DOHH2 (cell line): ENCODE data around the gene KIF26B.

Experiments used
- EZH2phosphoT487 ChIP-seq: fragments of 200-600 bp; sonication (generic); IDR thresholded peaks from 2 replicates; pipeline ENCODE4 v1.6.1; 2017; ENCODE audit warnings: borderline replicate concordance, mild to moderate bottlenecking, antibody characterized with exemption, low read length, moderate library complexity, mixed read lengths
- TF ChIP-seq, protein P1 (sequence below): fragments of 200-600 bp; sonication (generic); IDR thresholded peaks from one replicate; pipeline ENCODE4 v1.5.1; 2014; ENCODE audit warnings: antibody characterized with exemption, mild to moderate bottlenecking, low read depth, low read length; ENCODE audit not compliant: poor library complexity, severe bottlenecking

DNA sequence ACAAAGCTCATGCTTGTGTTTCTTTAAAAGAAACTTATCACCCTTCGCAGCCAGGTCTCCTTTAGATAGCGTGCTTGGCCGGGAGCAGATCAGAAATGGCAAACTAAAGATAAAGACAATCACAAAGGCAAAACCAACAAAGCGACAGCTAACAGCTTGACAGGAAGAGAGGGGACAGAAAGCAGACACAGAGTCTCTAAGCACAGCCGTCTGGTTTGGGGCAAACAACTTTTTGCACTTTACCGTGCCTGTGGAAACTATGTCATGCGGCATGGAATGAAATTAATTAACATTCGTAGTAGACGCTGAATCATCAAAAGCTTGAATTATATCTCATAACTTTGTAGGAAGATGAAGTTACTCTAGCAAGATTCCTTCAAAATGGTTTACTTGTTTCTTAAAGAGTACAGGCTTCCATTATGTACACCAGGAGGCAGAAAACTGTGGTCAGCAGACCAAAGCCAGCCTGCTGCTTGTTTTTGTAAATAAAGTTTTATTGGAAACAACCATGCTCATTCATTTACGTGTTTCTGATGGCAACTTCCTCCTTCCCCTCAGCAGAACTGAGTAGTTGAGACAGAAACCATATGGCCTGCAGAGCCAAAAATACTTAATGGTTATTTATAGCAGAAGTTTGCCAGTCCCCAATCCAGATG, 183.2 kb downstream of the KIF26B start:
- TF ChIP-seq, protein P1, sequence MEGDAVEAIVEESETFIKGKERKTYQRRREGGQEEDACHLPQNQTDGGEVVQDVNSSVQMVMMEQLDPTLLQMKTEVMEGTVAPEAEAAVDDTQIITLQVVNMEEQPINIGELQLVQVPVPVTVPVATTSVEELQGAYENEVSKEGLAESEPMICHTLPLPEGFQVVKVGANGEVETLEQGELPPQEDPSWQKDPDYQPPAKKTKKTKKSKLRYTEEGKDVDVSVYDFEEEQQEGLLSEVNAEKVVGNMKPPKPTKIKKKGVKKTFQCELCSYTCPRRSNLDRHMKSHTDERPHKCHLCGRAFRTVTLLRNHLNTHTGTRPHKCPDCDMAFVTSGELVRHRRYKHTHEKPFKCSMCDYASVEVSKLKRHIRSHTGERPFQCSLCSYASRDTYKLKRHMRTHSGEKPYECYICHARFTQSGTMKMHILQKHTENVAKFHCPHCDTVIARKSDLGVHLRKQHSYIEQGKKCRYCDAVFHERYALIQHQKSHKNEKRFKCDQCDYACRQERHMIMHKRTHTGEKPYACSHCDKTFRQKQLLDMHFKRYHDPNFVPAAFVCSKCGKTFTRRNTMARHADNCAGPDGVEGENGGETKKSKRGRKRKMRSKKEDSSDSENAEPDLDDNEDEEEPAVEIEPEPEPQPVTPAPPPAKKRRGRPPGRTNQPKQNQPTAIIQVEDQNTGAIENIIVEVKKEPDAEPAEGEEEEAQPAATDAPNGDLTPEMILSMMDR = no peak
- TF ChIP-seq EZH2phosphoT487 = no peak
